ENCODE measurements around the gene UGT3A2. TPM values are rescaled to one million over a fixed set of nuclear protein-coding genes. Genes with fewer than 3 reads are reported as not detected.

The UGT3A2 gene
- total and polyA plus RNA-seq, 4 donors: 0.14 to 0.65 (median 0.18) TPM

GRCh38 chr5:35988529-35988928 lies 78.2 kb downstream of the UGT3A2 start:
- H3K4me3 ChIP-seq (ENCODE audit: low read depth in 1 of 3, low read length in 3 of 3): no peak overlapping the region

GRCh38 chr5:35987776-35988175 lies 78.9 kb downstream of the UGT3A2 start:
- 68% methylated on average over 3 of the region's 3 CpGs for WGBS
- H3K27ac ChIP-seq (ENCODE audit: low read depth in 1 of 2, low read length in 2 of 2): no peak overlapping the region
- no peaks in the 10 kb centered on the region for H3K36me3 ChIP-seq (ENCODE audit: control insufficient read depth in 4 of 4, insufficient read depth in 3 of 4, low read depth in 1 of 4, low read length in 3 of 4)
- H3K27me3 ChIP-seq (ENCODE audit: control insufficient read depth in 4 of 4, insufficient read depth in 4 of 4, low read length in 3 of 4): no peaks in the 10 kb centered on the region
- no peak overlapping the region for H3K9ac ChIP-seq (ENCODE audit: low read depth in 1 of 2, low read length in 2 of 2)
- H3K9me3 ChIP-seq (ENCODE audit: control insufficient read depth in 4 of 4, low read length in 3 of 4): no peaks in the 10 kb centered on the region
- TF ChIP-seq CTCF (IDR thresholded peaks at IDR 0.05; ENCODE audit: low read depth, low read length, missing input control) (no peak), RXRA (IDR thresholded peaks at IDR 0.05) (no peak), NR2F2 (IDR thresholded peaks at IDR 0.05) (no peak), RAD21 (IDR thresholded peaks at IDR 0.05) (no peak)
- H3K4me3 ChIP-seq (ENCODE audit: low read depth in 1 of 3, low read length in 3 of 3): no peak overlapping the region
- no peak for DNase-seq (ENCODE audit: low spot score)
- H3K4me1 ChIP-seq (ENCODE audit: control insufficient read depth in 4 of 4, insufficient read depth in 4 of 4, low read length in 3 of 4): peaks cover 0 to 18% (median 9%) of the 10 kb centered on the region in 4 donors

More at GRCh38 chr5:35988529-35988928, 78.2 kb downstream of the UGT3A2 start:
- TF ChIP-seq ATF3 (IDR thresholded peaks at IDR 0.05): no peak
- no peak for TF ChIP-seq REST (IDR thresholded peaks at IDR 0.05)
- TF ChIP-seq GABPA (IDR thresholded peaks at IDR 0.05 in 1 of 2, conservative IDR thresholded peaks at IDR 0.05 in 1 of 2): no peak
- TF ChIP-seq ZBTB33 (IDR thresholded peaks at IDR 0.05): no peak
- TF ChIP-seq TAF1 (conservative IDR thresholded peaks at IDR 0.05): no peak
- no peak for TF ChIP-seq HNF4A (conservative IDR thresholded peaks at IDR 0.05)
- TF ChIP-seq RXRA (IDR thresholded peaks at IDR 0.05): no peak
- no peak for TF ChIP-seq NR2F2 (IDR thresholded peaks at IDR 0.05)
- no peak for TF ChIP-seq JUND (IDR thresholded peaks at IDR 0.05)
- TF ChIP-seq FOXA1 (IDR thresholded peaks at IDR 0.05): no peak
- Histone ChIP-seq H3K27me3 (ENCODE audit: control insufficient read depth in 4 of 4, insufficient read depth in 4 of 4, low read length in 3 of 4) (no peaks in the 10 kb centered on the region), H3K9me3 (ENCODE audit: control insufficient read depth in 4 of 4, low read length in 3 of 4) (no peaks in the 10 kb centered on the region), H3K36me3 (ENCODE audit: control insufficient read depth in 4 of 4, insufficient read depth in 3 of 4, low read depth in 1 of 4, low read length in 3 of 4) (no peaks in the 10 kb centered on the region), H3K27ac (ENCODE audit: low read depth in 1 of 2, low read length in 2 of 2) (no peak overlapping the region), H3K9ac (ENCODE audit: low read depth in 1 of 2, low read length in 2 of 2) (no peak overlapping the region), H3K4me1 (ENCODE audit: control insufficient read depth in 4 of 4, insufficient read depth in 4 of 4, low read length in 3 of 4) (peaks cover 0 to 18% (median 9%) of the 10 kb centered on the region in 4 donors)
- DNase-seq (ENCODE audit: low spot score): no peak
- WGBS: 78% methylated on average over 4 of the region's 4 CpGs

Small RNA genes within 50 kb of the gene (small RNA-seq; reads per million reads assigned to genes)
- gene AC016612.1: not detected

Other genes starting within 250 kb of the UGT3A2 start
- 1 to 10 TPM; 1.5 to 5.4 TPM for gene IL7R, start 210.0 kb downstream of the UGT3A2 start, total RNA-seq
- 1 to 10 TPM; 1.0 to 3.4 TPM for gene IL7R, start 210.0 kb downstream of the UGT3A2 start, polyA plus RNA-seq
- under 1 TPM in 1 of 2 donors, not detected in 1; 0.37 TPM for gene CAPSL, start 128.3 kb downstream of the UGT3A2 start, total RNA-seq
- gene CAPSL, start 128.3 kb downstream of the UGT3A2 start, polyA plus RNA-seq: not detected
- 10 to 100 TPM in 1 of 2 donors, under 1 TPM in 1; 0.28 to 60.6 TPM for gene UGT3A1, start 75.5 kb downstream of the UGT3A2 start, total RNA-seq
- 10 to 100 TPM; 20.6 to 21.3 TPM for gene UGT3A1, start 75.5 kb downstream of the UGT3A2 start, polyA plus RNA-seq
- 10 to 100 TPM; 12.9 to 20.5 TPM for gene LMBRD2, start 85.0 kb upstream of the UGT3A2 start, total RNA-seq
- gene LMBRD2, start 85.0 kb upstream of the UGT3A2 start, polyA plus RNA-seq: 1 to 10 TPM; 3.8 to 5.4 TPM
- 10 to 100 TPM; 25.4 to 28.2 TPM for gene SKP2, start 85.2 kb upstream of the UGT3A2 start, total RNA-seq
- gene SKP2, start 85.2 kb upstream of the UGT3A2 start, polyA plus RNA-seq: 1 to 10 TPM; 4.6 to 5.4 TPM
- 100 to 1,000 TPM; 101 to 178 TPM for gene NADK2, start 175.0 kb upstream of the UGT3A2 start, total RNA-seq
- gene NADK2, start 175.0 kb upstream of the UGT3A2 start, polyA plus RNA-seq: 10 to 100 TPM; 73.6 to 74.6 TPM
- gene RANBP3L, start 235.0 kb upstream of the UGT3A2 start, total RNA-seq: 1 to 10 TPM in 1 of 2 donors, under 1 TPM in 1; 0.33 to 9.2 TPM
- gene RANBP3L, start 235.0 kb upstream of the UGT3A2 start, polyA plus RNA-seq: 1 to 10 TPM in 1 of 2 donors, under 1 TPM in 1; 0.42 to 3.7 TPM